GM21447 (cell line): ENCODE data around the gene PSIP1.
"Not testable (repeated sequence)": the region's sequence is repeated elsewhere in the genome, so short reads cannot be mapped to it uniquely, and the experiment has no call there.

ENCODE experiments used
- ATAC-seq: cut with Tn5 transposase; IDR thresholded peaks from one replicate; pipeline ENCODE4 v1.9.1; 2021; ENCODE audit not compliant: unreplicated experiment

PSIP1 gene

DNA sequence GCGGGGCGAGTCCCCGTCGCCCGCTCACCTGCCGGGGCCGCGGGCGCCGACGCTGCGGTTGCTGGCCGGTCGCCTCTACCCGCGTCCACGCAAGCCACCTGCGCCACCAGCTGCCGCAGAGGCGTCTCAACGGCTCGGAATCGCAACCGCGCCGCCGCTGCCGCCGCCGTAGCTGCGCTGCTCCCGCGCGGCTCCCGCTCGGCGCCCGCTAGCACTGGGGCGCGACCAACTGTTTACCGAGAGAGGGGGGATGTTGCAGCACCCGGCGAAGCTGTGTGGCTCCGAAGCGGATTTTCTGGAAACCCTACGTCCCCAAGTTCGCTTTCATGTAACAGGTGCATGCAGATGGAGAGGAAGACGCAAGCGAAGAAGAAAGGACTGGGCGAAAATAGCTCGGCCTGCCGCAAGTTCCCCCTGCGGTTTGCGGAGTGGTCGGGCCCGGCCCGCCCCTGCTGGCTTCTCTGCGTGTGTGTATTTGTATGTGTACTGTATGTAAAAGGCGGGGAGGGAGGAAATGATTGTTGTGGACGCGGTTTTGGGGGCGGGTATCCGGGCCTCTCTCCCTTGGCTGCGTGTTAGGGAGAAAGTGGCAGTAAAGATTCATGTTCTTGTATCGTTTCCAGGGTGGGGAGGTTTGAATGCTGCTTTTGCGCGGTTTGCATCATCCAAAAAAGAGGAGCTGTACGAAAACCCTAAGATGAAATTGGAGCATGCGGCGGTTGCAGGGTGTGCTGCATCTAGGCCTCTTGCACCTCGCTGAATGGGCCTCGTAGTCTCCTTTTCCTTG is at the start of gene PSIP1:
Gene PSIP1 (minus strand): TSS at position 182 of the 787 bp plus-strand sequence. CDS start 782 bp downstream, outside the sequence.
- ATAC-seq, result peak; percentile 85

DNA sequence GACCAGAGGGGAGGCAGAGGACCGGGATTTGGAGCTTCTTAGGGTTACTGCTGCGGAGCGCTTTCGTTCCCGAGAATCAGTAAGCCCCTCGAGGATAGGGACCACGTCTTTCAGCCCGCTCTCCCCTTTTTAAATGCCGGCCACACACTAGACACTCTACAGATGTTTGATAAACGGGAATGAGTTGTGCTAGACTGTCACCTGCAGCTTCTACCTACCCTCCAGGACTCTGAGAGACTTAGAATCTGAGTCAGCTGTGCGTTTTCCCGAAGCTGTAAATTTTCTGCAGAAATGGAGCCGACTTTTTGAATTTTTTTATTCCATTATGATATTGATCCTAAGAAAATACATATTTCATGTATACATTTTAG is 42.7 kb upstream of the PSIP1 start:
- peak; percentile 17 for ATAC-seq

DNA sequence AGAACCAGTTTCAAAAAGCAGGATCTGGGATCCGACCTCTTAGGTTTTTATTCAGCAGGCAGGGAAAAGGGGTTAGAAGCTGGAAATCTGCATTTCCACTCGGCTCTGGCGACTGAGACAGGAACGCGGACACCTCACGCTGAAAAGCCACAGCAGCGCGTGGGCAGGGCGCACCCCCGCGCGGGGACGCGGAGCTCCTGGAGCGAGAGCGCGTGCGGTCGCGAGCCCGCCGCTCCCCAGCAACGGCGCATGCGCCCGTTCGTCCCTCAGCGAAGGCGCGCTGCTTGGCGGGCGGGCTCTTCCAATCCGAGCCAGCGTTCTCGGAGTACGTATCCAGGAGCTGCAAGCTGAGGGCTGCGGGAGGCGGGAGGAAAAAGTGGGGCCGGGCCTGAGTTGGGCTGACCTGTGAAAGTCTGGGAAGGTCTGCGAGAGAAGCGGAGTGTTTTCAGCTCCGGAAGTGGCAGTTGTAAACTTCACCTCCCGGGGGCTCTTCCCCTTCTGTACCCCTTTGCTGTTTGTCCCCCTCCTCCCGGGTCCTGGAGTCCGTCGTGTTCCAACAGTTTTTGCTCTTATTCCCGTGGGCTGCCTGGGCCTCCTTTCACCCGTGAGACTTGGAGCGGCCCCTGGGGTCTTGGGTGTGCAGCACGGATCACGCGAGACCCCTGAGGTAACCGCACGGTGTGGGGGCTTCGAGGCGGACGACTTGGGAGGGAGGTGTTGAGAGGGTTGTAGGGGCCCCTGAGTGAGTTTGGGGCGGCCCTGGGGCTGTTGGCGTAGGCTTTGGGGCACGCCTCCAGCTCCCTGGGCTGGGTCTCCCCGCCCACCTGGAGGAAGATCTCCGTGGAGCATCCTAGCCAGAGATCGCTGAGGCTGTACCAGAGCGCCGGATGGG is 42.1 kb upstream of the PSIP1 start, which contains the start of gene CCDC171:
Gene CCDC171 (plus strand): TSS at position 408 of the 892 bp plus-strand sequence. CDS start 11,046 bp downstream, outside the sequence.
- peak; percentile 82 for ATAC-seq

DNA sequence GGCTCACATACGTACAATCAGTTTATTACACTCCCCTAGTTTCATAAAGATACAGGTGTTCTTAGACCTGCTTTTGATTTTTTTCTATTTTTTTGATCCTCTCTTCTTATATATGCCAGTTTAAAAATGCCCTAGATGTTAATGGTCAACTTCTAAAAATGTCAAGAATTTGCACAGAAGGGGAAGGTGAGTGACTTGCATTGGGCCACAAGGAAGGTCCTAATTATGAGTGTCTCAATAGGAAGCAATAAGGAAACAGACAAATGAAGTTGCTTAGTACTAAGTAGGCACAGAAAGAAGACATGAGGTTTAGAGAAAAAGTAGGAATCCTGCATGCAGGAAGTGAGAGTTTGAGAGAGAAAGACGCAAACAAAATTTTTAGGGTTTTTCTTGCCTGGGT is 38.8 kb upstream of the PSIP1 start:
- ATAC-seq, result no peak

DNA sequence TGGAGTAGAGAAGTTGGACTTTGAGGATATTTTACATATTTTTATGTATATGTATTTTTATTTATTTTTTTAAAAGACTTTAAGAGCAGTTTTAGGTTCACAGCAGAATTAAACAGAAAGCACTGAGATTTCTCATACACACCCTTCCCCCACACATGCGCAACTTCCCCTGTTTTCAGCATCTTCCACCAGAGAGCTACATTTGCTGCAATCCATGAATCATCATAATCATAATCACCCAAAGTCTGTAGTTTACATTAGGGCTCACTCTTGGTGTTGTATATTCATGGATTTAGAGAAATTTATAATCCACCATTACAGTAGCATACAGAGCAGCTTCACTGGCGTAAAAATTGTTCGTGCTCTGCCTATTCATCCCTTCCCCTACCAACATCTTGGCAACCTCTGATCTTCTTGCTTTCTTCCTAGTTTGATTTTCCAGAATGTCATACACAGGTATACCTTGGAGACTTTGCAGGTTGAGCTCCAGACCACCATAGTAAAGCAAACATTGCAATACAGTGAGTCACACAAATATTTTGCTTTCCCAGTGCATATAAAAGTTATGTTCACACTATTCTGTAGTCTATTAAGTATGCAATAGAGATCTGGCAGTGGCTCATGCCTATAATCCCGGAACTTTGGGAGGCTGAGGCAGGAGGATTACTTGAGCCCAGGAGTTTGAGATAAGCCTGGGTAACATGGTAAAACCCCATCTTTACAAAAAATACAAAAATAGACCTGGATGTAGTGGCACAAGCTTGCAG is 32.5 kb upstream of the PSIP1 start:
- ATAC-seq, result no peak

DNA sequence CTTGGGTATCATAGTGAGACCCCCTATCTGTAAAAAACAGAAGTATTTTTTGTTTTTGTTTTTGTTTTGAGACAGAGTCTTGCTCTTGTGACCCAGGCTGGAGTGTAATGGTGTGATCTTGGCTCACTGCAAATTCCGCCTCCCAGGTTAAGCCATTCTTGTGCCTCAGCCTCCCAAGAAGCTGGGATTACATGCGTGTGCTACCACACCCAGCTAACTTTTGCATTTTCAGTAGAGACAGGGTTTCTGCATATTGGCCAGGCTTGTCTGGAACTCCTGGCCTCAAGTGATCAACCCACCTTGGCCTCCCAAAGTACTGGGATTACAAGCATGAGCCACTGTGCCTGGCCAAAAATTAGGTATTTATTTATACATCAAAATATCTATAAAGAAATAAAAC is 31.9 kb upstream of the PSIP1 start:
- no peak for ATAC-seq

DNA sequence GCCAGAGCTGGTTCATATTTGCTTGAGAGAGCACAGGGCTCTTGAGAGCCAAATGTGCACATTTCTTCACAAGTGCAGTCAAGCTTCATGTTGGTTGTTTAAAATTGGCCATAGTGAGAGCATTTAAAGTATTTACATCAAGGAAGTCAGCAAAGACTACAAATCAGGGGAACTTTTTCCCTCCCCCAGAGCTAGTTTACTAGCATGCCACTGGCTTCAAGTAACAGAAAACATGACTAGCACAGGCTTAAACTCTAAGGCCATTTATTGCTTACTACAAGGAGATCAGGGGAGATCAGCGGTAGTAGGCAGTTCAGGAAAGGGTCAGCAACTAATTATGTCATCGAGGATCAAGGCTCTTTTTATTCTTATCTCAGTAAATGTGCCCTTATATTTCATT is 31.1 kb upstream of the PSIP1 start:
- ATAC-seq, result no peak

DNA sequence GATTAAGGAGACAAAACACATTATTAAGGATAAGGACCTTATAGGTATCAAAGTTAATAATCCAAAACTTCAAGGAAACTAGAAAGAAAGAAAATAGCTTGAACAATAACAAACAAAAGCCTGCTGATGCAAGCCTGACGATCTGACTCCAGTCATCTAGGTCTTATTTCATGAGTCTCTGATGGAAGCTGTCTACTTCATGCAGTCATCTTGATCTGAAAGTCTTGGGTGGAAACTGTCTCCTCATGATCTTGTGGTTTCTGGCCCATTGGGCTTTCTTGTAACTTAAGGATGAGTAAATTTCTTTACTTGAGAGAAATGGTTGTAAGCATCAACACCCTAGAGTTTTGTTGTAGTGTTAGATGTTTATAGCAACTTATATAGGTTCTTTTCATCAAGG is 20.6 kb upstream of the PSIP1 start:
- ATAC-seq, result no peak

DNA sequence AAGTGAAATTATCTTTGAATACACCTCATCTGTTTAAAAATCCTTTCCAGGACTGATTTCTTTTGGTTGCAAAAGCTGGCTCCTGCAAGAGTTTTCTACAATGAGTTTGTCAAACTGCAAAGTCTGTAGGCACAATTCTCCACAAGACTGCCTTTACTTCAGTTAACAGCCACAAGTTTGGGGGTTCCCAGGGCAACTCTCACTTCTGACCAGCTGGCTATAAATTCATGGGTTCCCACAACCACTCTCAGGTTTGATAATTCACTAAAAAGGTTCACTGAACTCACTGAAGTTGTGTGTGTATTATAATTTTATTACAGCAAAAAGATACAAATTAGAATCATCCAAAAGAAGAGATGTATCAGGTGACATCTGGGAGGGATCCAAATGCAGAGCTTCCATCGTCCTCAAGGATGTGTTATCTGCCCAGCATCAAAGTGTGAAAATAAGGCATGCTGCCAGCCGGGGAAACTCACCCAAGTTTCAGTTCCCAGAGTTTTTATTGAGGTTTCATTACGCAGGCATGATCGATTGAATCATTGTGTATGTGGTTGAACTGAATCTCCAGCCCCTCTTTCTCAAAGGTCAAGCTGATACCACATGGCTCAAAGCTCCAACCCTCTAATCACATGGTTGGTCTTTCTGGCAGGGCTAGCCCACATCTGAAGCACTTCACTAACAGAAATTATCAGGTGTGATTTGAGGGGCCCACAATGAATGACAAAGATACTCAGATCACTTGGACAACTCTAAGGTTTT is 19.0 kb upstream of the PSIP1 start:
- ATAC-seq, result peak; percentile 89

DNA sequence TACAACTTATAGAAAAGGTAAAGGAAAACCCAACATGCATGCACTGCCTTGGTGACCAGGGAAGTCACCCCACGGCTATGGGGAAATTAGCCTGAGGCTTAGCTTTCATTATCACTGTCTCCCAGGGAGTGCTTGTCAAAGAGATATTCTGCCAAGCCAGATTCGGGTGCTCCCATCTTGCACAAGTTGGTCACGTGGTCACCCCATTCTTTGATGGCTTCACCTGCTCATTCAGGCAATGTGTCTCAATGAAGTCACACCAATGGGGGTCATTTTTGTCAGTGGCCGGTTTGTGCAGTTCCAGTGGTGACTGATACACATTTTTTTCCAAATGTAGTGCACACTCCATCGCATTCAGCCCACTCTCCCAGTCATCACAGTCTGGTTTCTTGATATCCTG is 16.3 kb upstream of the PSIP1 start:
- ATAC-seq, result not testable (repeated sequence)

DNA sequence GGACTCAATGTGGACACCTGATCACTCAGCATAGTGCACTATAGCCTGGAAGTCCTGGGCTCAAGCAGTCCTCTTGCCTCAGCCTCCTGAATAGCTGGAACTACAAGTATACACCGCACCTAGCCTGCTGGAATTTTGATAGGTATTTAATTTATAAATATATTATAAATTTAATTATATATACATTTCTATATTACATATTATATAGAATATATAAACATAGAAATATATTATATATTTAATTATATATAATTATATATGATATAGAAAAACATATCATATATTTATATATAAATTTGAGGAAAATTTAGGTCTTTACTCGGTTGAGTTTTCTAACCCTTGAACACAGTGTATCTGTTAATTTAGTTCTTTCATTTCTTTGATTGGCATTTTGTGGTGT is 15.2 kb upstream of the PSIP1 start:
- no peak for ATAC-seq

DNA sequence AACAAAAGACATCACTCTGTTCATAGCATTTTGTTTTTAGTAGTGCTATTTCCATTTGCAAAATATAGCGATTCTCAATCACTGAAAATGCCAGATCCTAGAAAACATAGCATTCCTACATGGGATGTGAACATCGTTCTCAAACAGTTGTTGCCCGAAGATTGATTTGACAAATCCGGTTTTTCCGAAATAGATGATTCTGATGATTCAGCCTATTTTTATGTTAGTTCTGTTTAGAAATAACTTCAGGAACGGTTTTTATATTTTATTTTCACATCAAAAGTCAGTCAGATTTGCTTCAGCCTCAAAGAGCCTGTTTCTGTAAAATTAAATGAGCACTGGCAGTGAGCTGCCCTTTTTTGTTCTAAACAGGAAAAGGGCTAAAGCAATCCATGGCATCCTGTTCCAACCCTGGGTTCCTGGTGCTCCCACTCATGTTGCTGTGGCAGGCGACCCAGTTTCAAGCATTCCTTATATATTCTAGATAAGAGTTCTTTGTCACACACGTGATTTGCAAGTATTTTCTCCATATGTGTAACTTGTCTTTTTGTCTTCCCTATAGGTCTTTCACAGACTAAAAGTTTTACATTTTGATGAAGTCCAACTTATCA is 14.2 kb upstream of the PSIP1 start:
- ATAC-seq, result no peak

DNA sequence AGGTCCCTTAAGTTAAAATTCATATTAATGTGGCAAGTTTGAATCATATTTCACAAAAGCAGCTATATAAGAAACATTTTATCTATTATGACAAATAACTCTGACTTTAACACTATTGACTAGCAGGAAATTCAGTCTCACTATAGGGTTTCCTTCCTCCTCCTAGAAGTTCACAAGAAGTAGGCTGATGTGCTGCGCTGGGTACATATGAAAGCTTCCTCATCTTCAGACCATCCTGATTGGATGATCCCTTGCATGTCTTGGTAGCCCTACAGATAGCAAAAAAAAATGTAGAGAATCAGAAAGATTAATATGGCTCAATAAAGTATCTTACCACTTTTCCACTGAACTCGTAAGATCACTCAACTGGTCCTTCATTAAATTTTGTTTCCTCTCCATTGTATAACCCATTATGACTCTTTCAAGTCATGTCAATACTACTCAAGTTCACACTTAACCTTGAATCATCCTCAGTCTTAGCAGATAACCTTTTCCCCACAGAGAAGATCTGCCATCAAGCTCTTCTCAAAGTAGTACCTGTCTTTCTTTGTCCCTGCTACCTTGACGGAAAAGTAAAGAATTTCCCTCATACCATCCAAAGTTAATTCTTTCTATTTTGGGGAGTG is 11.5 kb upstream of the PSIP1 start:
- no peak for ATAC-seq

DNA sequence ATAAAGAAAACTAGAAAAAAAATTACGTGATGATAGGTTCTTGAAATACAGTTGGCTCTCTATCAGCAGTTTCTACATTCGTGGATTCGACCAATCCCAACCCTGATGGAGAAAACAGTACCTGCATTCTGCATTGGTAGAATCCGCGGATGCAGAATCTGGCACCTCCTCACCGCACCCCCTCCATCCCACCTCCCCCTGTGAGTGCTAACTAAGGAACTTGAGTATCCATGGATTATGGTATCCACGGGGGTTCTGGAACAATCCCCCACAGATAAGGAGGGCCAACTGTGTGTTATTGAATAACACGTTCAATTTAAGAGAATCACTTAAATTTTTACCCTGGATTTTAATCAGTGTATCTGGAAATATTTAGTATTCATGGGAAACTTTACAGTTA is 10.5 kb upstream of the PSIP1 start:
- no peak for ATAC-seq

DNA sequence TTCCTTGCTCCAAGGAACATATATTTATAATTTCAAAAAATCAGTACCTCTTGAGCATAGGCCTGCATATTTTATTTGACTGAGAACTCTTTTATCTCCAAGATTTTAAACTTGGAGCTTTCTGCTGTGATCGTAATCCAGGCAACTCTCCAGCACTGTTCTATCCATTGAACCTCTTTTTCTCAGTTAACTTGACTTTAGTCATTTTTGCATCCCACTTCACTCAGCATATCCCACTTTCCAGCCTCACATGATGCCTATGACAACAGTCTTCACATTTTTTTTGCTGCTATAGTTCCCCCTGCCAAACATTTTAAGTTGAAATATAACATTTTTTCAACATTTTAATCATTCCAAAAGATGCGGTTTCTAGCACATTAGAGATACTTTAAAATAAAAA is 9.1 kb upstream of the PSIP1 start:
- ATAC-seq, result no peak

DNA sequence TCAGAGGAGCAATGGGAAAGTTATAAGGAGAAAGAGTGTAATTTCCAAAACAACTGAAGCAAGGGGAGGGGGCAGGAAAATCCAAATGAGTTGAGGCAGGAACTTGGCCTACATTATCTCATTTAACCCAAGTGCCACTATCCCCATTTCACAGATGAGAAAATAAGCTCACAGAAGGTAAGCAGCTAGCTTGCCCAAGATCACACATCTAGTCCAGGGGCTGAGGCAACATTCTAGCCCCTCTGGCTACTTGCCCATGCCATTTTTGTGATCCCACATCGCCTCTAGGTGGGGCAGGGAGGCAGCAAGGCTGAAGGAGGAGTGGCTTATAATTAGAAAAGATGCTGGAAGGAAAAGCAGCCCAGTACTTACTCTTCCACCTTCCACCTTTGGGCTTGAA is 2.6 kb upstream of the PSIP1 start:
- ATAC-seq, result no peak

DNA sequence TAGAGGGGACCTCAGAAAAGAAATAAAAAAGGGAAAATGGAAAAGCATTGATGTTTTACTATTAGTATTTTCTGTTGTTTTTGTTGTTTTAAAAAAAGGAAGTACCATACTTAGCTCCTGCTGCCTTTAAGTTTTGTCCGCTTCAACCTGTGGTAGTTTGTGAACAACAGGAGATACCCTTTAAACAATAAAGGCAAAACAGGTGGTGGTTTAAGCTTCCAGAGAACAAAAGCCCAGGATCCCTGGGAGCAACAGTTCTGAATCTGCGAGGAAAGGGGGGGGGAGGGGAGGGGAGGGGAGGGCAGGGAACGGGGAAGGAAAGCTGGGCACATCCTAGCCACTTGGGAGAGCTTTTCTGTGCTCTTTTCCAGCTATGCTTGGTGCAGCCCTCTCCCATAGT is 2.1 kb upstream of the PSIP1 start:
- no peak for ATAC-seq

DNA sequence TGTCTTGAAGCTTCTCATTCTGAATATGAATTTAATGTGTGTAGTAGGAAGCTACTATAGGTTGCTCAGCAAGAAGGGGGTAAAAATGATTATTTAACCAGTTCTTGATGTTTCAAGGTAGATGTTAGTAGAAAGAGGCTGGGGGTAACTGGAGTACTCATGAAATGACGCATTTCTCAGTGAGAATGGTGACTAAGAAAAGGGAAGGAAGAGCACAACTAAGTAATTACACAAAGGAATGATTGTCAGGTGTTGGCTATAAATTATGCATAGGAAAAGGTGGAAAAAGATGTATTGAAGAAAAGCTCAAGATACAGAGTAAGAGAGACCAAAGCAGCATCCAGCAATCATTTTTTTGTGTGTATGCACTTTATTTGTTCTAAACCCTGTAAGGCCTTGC is 1.4 kb upstream of the PSIP1 start:
- no peak for ATAC-seq

DNA sequence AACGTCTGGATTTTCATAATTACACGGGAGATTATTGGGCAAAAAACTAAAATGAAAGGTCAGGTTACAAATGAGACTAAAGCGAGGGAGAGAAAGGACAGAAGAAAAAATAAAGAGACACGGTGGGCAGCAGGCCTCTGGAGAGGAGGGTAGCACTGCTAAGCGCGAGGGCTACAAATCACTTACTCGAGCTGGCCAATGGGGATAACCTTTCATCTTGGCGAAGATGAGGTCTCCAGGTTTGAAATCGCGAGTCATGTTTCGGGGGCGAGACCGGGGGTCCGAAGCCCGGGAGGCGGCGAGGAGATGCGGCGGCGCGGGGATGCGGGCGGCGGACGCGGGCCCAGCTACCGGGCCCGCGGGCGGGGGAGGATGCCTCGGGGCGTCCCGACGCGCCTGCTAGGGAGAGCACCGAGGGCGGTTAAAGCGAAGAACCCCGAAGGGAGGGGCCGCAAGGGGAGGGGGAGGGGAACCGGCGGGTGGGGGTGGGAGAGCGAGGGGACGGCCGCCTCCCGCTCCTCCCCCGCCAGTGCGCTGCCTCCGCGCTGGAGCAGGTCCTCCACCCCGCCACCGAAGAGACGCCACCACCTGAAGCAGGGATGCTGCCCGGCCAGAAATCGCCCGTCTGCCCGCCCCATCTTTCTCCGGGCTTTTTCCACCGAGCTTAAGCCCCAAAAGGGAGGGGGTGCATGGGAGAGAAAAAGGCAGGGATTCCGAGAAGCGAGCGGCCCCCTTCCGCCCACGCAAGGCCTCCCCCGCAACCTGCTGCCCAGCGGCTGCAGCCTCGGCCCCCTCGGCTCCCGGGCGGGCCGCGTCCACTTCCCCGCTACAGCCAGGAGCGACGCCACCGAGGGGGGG is 610 bp downstream of the PSIP1 start:
- peak; percentile 38 for ATAC-seq
